ENCODE data around the gene DIPK1A. TPM values are rescaled to one million over a fixed set of nuclear protein-coding genes. Genes with fewer than 3 reads are reported as not detected.

Gene DIPK1A
- total RNA-seq, 2 experiments from 2014 or later: 13.1 to 14.4 TPM

- no peaks in the 10 kb centered on the region for H3K4me1 Mint-ChIP-seq (ENCODE audit: low read depth)
- H3K27me3 Mint-ChIP-seq (ENCODE audit: low read depth): peaks cover 25% of the 10 kb centered on the region
- ATAC-seq: peak; percentile 47
- POLR2A ChIA-PET: interaction anchor here (1.2 kb wide), 1 partner anchor 14 kb away, joined by 3 read pairs; the partner anchor contains the start of gene RPL5
- H3K9me3 Mint-ChIP-seq (ENCODE audit: insufficient read depth): no peaks in the 10 kb centered on the region
- H3K36me3 Mint-ChIP-seq (ENCODE audit: low read depth): no peaks in the 10 kb centered on the region
- H3K27ac Mint-ChIP-seq: no peak overlapping the region
- peak; percentile 33 for DNase-seq
- CTCF ChIA-PET: interaction anchor here (0.6 to 7.2 kb wide), 28 partner anchors 10 to 821 kb away, joined by 3 to 91 read pairs (median 4); partner anchors contain the start of genes BTBD8, GFI1 and RPL5
- no peak overlapping the region for H3K4me3 Mint-ChIP-seq
Observed at GRCh38 chr1:92817986-92818764, 143.1 kb downstream of the DIPK1A start.

DNA sequence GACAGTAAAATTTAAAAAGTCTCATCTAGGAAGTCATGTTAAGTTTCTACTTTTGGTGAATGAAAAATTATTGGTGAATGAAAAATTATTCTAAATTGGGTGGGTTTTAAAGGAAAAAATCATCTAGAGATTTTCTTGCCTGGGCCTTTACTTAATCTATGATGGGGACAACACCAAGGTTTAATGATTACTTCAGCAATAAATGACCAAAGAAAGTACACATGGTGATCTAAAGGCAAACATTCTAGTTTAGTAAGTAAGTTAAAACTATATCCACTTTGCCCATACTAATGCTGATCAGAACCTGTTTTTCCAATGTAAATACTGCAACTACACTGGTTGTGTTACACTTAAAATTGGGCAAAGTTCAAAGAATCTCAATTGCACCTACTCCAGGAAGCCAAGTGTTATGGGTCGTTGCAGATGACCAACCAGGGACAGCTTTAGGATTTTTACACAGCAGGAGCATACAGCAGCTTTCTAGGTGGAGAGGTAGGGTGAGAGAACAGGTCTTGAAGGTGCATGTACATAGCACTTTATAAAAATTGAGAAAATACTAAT, 144.0 kb downstream of the DIPK1A start:
- H3K9me3 Mint-ChIP-seq (ENCODE audit: insufficient read depth): no peaks in the 10 kb centered on the region
- H3K36me3 Mint-ChIP-seq (ENCODE audit: low read depth): no peaks in the 10 kb centered on the region
- peaks cover 32% of the 10 kb centered on the region for H3K27me3 Mint-ChIP-seq (ENCODE audit: low read depth)
- ATAC-seq: no peak
- H3K4me3 Mint-ChIP-seq: no peak overlapping the region
- CTCF ChIA-PET: interaction anchor here (1.7 to 7.2 kb wide), 5 partner anchors 14 to 188 kb away, joined by 3 to 91 read pairs (median 5); partner anchors contain the start of gene RPL5
- POLR2A ChIA-PET: interaction anchor here (1.2 kb wide), 1 partner anchor 15 kb away, joined by 3 read pairs; the partner anchor contains the start of gene RPL5
- no peak overlapping the region for H3K27ac Mint-ChIP-seq
- no peak for DNase-seq
- no peaks in the 10 kb centered on the region for H3K4me1 Mint-ChIP-seq (ENCODE audit: low read depth)

- H3K9me3 Mint-ChIP-seq (ENCODE audit: insufficient read depth): no peaks in the 10 kb centered on the region
- ChIA-PET CTCF (interaction anchor here (1.7 to 7.2 kb wide), 4 partner anchors 14 to 69 kb away, joined by 3 to 91 read pairs (median 7); partner anchors contain the start of gene RPL5), POLR2A (interaction anchor here (1.2 kb wide), 1 partner anchor 15 kb away, joined by 3 read pairs; the partner anchor contains the start of gene RPL5)
Observed at GRCh38 chr1:92816732-92817131, 144.5 kb downstream of the DIPK1A start.

GRCh38 chr1:92808381-92808780, 152.9 kb downstream of the DIPK1A start:
- no peak overlapping the region for H3K27ac Mint-ChIP-seq
- DNase-seq (no peak), ATAC-seq (no peak)
- ChIA-PET POLR2A (no interaction called here), CTCF (interaction anchor here (1.6 kb wide), 1 partner anchor 10 kb away, joined by 4 read pairs; no protein-coding TSS in a partner anchor)
- no peaks in the 10 kb centered on the region for H3K9me3 Mint-ChIP-seq (ENCODE audit: insufficient read depth)
- H3K4me3 Mint-ChIP-seq: no peak overlapping the region
- H3K27me3 Mint-ChIP-seq (ENCODE audit: low read depth): peaks cover 27% of the 10 kb centered on the region
- no peaks in the 10 kb centered on the region for H3K4me1 Mint-ChIP-seq (ENCODE audit: low read depth)
- no peaks in the 10 kb centered on the region for H3K36me3 Mint-ChIP-seq (ENCODE audit: low read depth)

More at GRCh38 chr1:92816732-92817131, 144.5 kb downstream of the DIPK1A start:
- H3K27me3 Mint-ChIP-seq (ENCODE audit: low read depth): peaks cover 32% of the 10 kb centered on the region
- ATAC-seq (no peak), DNase-seq (no peak)
- H3K36me3 Mint-ChIP-seq (ENCODE audit: low read depth): no peaks in the 10 kb centered on the region
- H3K4me3 Mint-ChIP-seq: no peak overlapping the region
- H3K4me1 Mint-ChIP-seq (ENCODE audit: low read depth): no peaks in the 10 kb centered on the region
- H3K27ac Mint-ChIP-seq: no peak overlapping the region

GRCh38 chr1:92805216-92805615, 156.0 kb downstream of the DIPK1A start:
- CTCF ChIA-PET: interaction anchor here (0.7 to 1.6 kb wide), 3 partner anchors 13 to 112 kb away, joined by 3 to 4 read pairs (median 4); partner anchors contain the start of gene RPL5
- POLR2A ChIA-PET: no interaction called here
- no peaks in the 10 kb centered on the region for H3K4me1 Mint-ChIP-seq (ENCODE audit: low read depth)
- H3K27ac Mint-ChIP-seq: no peak overlapping the region
- no peaks in the 10 kb centered on the region for H3K9me3 Mint-ChIP-seq (ENCODE audit: insufficient read depth)
- ATAC-seq: no peak
- no peaks in the 10 kb centered on the region for H3K36me3 Mint-ChIP-seq (ENCODE audit: low read depth)
- DNase-seq: no peak
- peaks cover 26% of the 10 kb centered on the region for H3K27me3 Mint-ChIP-seq (ENCODE audit: low read depth)
- H3K4me3 Mint-ChIP-seq: no peak overlapping the region

DNA sequence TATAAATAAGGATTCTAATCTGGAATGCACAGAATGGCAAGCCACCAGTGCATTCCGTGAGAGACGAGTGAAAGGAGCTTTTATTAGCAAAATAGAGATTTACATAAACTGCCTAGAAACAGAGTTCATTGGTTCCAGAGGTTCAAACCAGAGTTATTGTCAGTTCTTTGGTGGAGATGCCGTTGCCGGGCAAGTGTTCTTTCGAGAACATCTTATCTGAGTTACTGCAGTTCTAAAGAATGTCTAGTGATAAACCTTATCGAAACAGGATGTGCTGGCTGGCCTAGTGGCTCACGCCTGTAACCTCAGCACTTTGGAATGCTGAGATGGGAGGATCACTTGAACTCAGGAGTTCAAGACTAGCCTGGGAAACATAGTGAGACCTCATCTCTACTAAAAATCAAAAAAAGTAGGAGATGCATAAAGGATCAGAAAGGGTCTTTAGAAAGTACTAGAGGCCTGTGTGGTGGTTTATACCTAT, 156.5 kb downstream of the DIPK1A start:
- Mint-ChIP-seq H3K27ac (no peak overlapping the region), H3K9me3 (ENCODE audit: insufficient read depth) (no peaks in the 10 kb centered on the region), H3K27me3 (ENCODE audit: low read depth) (peaks cover 26% of the 10 kb centered on the region), H3K4me1 (ENCODE audit: low read depth) (no peaks in the 10 kb centered on the region), H3K36me3 (ENCODE audit: low read depth) (no peaks in the 10 kb centered on the region), H3K4me3 (no peak overlapping the region)
- DNase-seq (no peak), ATAC-seq (no peak)
- POLR2A ChIA-PET: no interaction called here
- CTCF ChIA-PET: interaction anchor here (0.7 to 1.6 kb wide), 3 partner anchors 13 to 112 kb away, joined by 3 to 4 read pairs (median 4); partner anchors contain the start of gene RPL5

GRCh38 chr1:92803140-92803887, 157.9 kb downstream of the DIPK1A start:
- H3K27me3 Mint-ChIP-seq (ENCODE audit: low read depth): peaks cover 23% of the 10 kb centered on the region
- ChIA-PET CTCF (interaction anchor here (1.6 kb wide), 1 partner anchor 29 kb away, joined by 4 read pairs; the partner anchor contains the start of gene RPL5), POLR2A (no interaction called here)
- no peak overlapping the region for H3K27ac Mint-ChIP-seq
- ATAC-seq (no peak), DNase-seq (no peak)
- H3K4me3 Mint-ChIP-seq: no peak overlapping the region
- H3K36me3 Mint-ChIP-seq (ENCODE audit: low read depth): no peaks in the 10 kb centered on the region
- no peaks in the 10 kb centered on the region for H3K4me1 Mint-ChIP-seq (ENCODE audit: low read depth)
- no peaks in the 10 kb centered on the region for H3K9me3 Mint-ChIP-seq (ENCODE audit: insufficient read depth)

GRCh38 chr1:92797961-92798360, 163.3 kb downstream of the DIPK1A start:
- H3K36me3 Mint-ChIP-seq (ENCODE audit: low read depth): no peaks in the 10 kb centered on the region
- no peak overlapping the region for H3K27ac Mint-ChIP-seq
- H3K27me3 Mint-ChIP-seq (ENCODE audit: low read depth): peaks cover 47% of the 10 kb centered on the region
- no peaks in the 10 kb centered on the region for H3K4me1 Mint-ChIP-seq (ENCODE audit: low read depth)
- ATAC-seq (no peak), DNase-seq (no peak)
- ChIA-PET POLR2A (no interaction called here), CTCF (interaction anchor here (0.6 to 1.2 kb wide), 2 partner anchors 49 to 454 kb away, joined by 3 to 4 read pairs; no protein-coding TSS in a partner anchor)
- no peaks in the 10 kb centered on the region for H3K9me3 Mint-ChIP-seq (ENCODE audit: insufficient read depth)
- no peak overlapping the region for H3K4me3 Mint-ChIP-seq

- CTCF ChIA-PET: interaction anchor here (0.6 to 1.2 kb wide), 2 partner anchors 48 to 453 kb away, joined by 3 to 4 read pairs; no protein-coding TSS in a partner anchor
- H3K4me1 Mint-ChIP-seq (ENCODE audit: low read depth): no peaks in the 10 kb centered on the region
- POLR2A ChIA-PET: no interaction called here
- H3K27ac Mint-ChIP-seq: no peak overlapping the region
- H3K36me3 Mint-ChIP-seq (ENCODE audit: low read depth): no peaks in the 10 kb centered on the region
- no peak for ATAC-seq
- H3K4me3 Mint-ChIP-seq: no peak overlapping the region
- H3K9me3 Mint-ChIP-seq (ENCODE audit: insufficient read depth): no peaks in the 10 kb centered on the region
- no peak for DNase-seq
- H3K27me3 Mint-ChIP-seq (ENCODE audit: low read depth): peaks cover 52% of the 10 kb centered on the region
Observed at GRCh38 chr1:92797297-92797696, 164.0 kb downstream of the DIPK1A start.

- Mint-ChIP-seq H3K27ac (no peak overlapping the region), H3K4me1 (ENCODE audit: low read depth) (no peaks in the 10 kb centered on the region), H3K4me3 (no peak overlapping the region), H3K36me3 (ENCODE audit: low read depth) (no peaks in the 10 kb centered on the region), H3K27me3 (ENCODE audit: low read depth) (peaks cover 61% of the 10 kb centered on the region), H3K9me3 (ENCODE audit: insufficient read depth) (no peaks in the 10 kb centered on the region)
- CTCF ChIA-PET: interaction anchor here (1.3 kb wide), 1 partner anchor 23 kb away, joined by 9 read pairs; no protein-coding TSS in a partner anchor
- POLR2A ChIA-PET: no interaction called here
- ATAC-seq (no peak), DNase-seq (no peak)
Observed at GRCh38 chr1:92795166-92795565, 166.1 kb downstream of the DIPK1A start.

DNA sequence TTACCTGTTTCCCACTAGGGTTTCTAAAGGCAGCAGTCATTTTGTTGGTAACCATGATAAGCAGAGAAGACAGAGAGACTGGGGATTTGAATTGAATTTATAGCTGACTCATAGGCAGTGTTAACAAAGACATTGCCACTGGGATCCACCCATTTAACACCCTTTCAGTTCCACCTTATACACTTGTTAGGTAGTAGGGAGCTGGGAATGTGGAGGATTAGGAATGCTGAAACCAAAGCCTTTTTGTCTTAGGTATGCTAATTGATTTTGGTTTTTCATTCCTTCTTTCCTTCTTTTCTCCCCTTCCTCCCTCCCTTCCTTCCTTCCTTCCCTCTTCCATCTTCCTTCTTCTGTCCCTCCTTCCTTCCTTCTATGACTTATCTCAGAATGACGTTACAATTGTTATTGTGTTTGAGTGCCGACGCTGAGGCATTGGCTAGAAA, 168.9 kb downstream of the DIPK1A start:
- DNase-seq (no peak), ATAC-seq (no peak)
- Mint-ChIP-seq H3K27me3 (ENCODE audit: low read depth) (peaks cover 67% of the 10 kb centered on the region), H3K9me3 (ENCODE audit: insufficient read depth) (no peaks in the 10 kb centered on the region), H3K27ac (no peak overlapping the region), H3K36me3 (ENCODE audit: low read depth) (no peaks in the 10 kb centered on the region), H3K4me3 (no peak overlapping the region), H3K4me1 (ENCODE audit: low read depth) (no peaks in the 10 kb centered on the region)
- ChIA-PET POLR2A (no interaction called here), CTCF (interaction anchor here (1.3 kb wide), 1 partner anchor 43 kb away, joined by 3 read pairs; no protein-coding TSS in a partner anchor)

Measured in activated CD8-positive, alpha-beta T cell treated with anti-CD3 and anti-CD28 coated beads, Interleukin-2, amount 10 ng/mL, durations not matched to agents 7 days and 5 days (primary cell).